ENCODE results near the gene FPR2.
A peak's percentile ranks its signal among the peaks of the same experiment; 100 is the strongest.
"Not testable (repeated sequence)": the region's sequence is repeated elsewhere in the genome, so short reads cannot be mapped to it uniquely, and the experiment has no call there.

FPR2 gene

GRCh38 chr19:51735759-51736449 is 25.1 kb upstream of the FPR2 start:
- Histone ChIP-seq H3K9me3 (no peaks in the 10 kb centered on the region), H3K4me1 (no peaks in the 10 kb centered on the region), H3K27ac (no peak overlapping the region), H3K36me3 (no peaks in the 10 kb centered on the region), H3K4me3 (no peak overlapping the region), H3K27me3 (peaks cover 0 to 26% of the 10 kb centered on the region in 2 donors)
- peak; percentile 72 to 80 for DNase-seq
- TF ChIP-seq CTCF (IDR thresholded peaks at IDR 0.05): no peak
- intact Hi-C loops (cut with DNase I; ENCODE audit: low total_unique reads): no loop called here

- DNase-seq: no peak
- no peak overlapping the region for H3K27ac ChIP-seq
- peaks cover 0 to 26% of the 10 kb centered on the region in 2 donors for H3K27me3 ChIP-seq
- intact Hi-C loops (cut with DNase I; ENCODE audit: low total_unique reads): no loop called here
- no peaks in the 10 kb centered on the region for H3K9me3 ChIP-seq
- no peaks in the 10 kb centered on the region for H3K36me3 ChIP-seq
- no peak for TF ChIP-seq CTCF (IDR thresholded peaks at IDR 0.05)
- no peak overlapping the region for H3K4me3 ChIP-seq
- H3K4me1 ChIP-seq: no peaks in the 10 kb centered on the region
These were observed 23.6 kb upstream of the FPR2 start for GRCh38 chr19:51737389-51737788.

GRCh38 chr19:51737924-51738323 is 23.1 kb upstream of the FPR2 start:
- intact Hi-C loops (cut with DNase I; ENCODE audit: low total_unique reads): no loop called here
- Histone ChIP-seq H3K9me3 (no peaks in the 10 kb centered on the region), H3K4me1 (no peaks in the 10 kb centered on the region), H3K4me3 (no peak overlapping the region), H3K27ac (no peak overlapping the region), H3K36me3 (no peaks in the 10 kb centered on the region), H3K27me3 (peaks cover 0 to 26% of the 10 kb centered on the region in 2 donors)
- DNase-seq: no peak
- TF ChIP-seq CTCF (IDR thresholded peaks at IDR 0.05): no peak

GRCh38 chr19:51738523-51738922 is 22.5 kb upstream of the FPR2 start:
- H3K27ac ChIP-seq; H3K36me3 ChIP-seq; intact Hi-C loops (cut with DNase I; ENCODE audit: low total_unique reads); DNase-seq; H3K9me3 ChIP-seq; H3K4me3 ChIP-seq; H3K4me1 ChIP-seq: not testable (repeated sequence)
- peaks cover 0 to 26% of the 10 kb centered on the region in 2 donors for H3K27me3 ChIP-seq

- Histone ChIP-seq H3K9me3 (no peaks in the 10 kb centered on the region), H3K27ac (no peak overlapping the region), H3K4me1 (no peaks in the 10 kb centered on the region), H3K36me3 (no peaks in the 10 kb centered on the region), H3K4me3 (no peak overlapping the region), H3K27me3 (peaks cover 0 to 26% of the 10 kb centered on the region in 2 donors)
- TF ChIP-seq CTCF (IDR thresholded peaks at IDR 0.05): no peak
- no peak for DNase-seq
- intact Hi-C loops (cut with DNase I; ENCODE audit: low total_unique reads): no loop called here
These were observed 21.3 kb upstream of the FPR2 start for GRCh38 chr19:51739466-51740213.

GRCh38 chr19:51740356-51740755 is 20.6 kb upstream of the FPR2 start:
- H3K4me3 ChIP-seq: no peak overlapping the region

More at GRCh38 chr19:51740356-51740755, 20.6 kb upstream of the FPR2 start:
- H3K9me3 ChIP-seq: no peaks in the 10 kb centered on the region
- no peak for DNase-seq
- H3K27ac ChIP-seq: no peak overlapping the region
- no peaks in the 10 kb centered on the region for H3K4me1 ChIP-seq
- H3K27me3 ChIP-seq: peaks cover 0 to 25% of the 10 kb centered on the region in 2 donors
- no peaks in the 10 kb centered on the region for H3K36me3 ChIP-seq
- intact Hi-C loops (cut with DNase I; ENCODE audit: low total_unique reads): no loop called here
- TF ChIP-seq CTCF (IDR thresholded peaks at IDR 0.05): no peak

All from tibial artery (tissue), 4 donors.